CD4-positive, alpha-beta T cell treated with Interleukin-21 for 1 hour (primary cell): ENCODE data around the gene ZNF234.
A peak's percentile ranks its signal among the peaks of the same experiment; 100 is the strongest.
"Not testable (repeated sequence)": the region's sequence is repeated elsewhere in the genome, so short reads cannot be mapped to it uniquely, and the experiment has no call there.

Experiments used
- DNase-seq: peaks from one replicate; pipeline ENCODE4 v3.0.0-alpha.2; 2020

Gene ZNF234

GRCh38 chr19:44182145-44182544 lies 40.8 kb downstream of the ZNF234 start:
- no peak for DNase-seq

- DNase-seq: no peak
Observed at GRCh38 chr19:44190020-44190419, 48.7 kb downstream of the ZNF234 start.

- no peak for DNase-seq
Observed at GRCh38 chr19:44192127-44192526, 50.8 kb downstream of the ZNF234 start.

DNA sequence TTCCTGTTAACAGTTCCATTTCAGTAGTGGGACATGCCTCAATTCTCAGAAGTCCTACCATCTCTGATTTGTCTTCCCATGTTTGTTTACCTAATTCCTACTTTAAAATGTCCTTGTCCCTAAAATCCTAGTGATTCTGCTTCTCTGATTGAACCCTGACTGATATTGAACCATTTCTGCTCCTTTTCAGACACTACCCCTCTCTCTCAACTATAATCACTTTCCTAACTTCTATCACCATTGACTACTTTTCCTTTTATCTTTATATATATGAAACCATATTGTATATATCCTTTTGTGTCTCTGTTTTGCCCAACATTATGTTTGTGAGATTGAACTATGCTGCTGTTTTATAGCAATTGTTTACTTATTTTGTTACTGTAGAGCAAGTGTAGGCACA lies 55.4 kb downstream of the ZNF234 start:
- no peak for DNase-seq

DNA sequence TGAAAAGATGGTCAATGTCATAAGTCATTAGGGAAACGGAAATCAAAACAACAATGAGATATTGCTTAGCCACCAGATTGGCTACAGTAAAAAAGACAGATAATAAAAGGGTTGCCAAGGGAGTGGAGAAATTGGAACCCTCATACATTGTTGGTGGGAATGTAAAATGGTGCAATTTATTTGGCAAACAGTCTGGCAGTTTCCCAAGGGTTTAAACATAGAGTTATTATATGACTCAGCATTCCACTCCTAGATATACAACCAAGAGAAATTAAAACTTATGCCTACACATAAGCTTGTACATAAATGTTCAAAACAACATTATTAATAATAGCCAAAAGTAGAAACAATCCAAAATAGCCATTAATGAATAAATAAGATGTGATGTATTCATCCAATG lies 61.1 kb downstream of the ZNF234 start:
- DNase-seq: no peak

GRCh38 chr19:44202974-44203373 lies 61.6 kb downstream of the ZNF234 start:
- no peak for DNase-seq

- DNase-seq: not testable (repeated sequence)
Observed at GRCh38 chr19:44203877-44204276, 62.5 kb downstream of the ZNF234 start.

- DNase-seq: no peak
Observed at GRCh38 chr19:44204772-44205171, 63.4 kb downstream of the ZNF234 start.

- DNase-seq: peak; percentile 86
Observed at GRCh38 chr19:44207126-44207803, 65.9 kb downstream of the ZNF234 start.
